ENCODE data around the gene NEB. TPM values are rescaled to one million over a fixed set of nuclear protein-coding genes. Genes with fewer than 3 reads are reported as not detected.
"Not testable (repeated sequence)": the region's sequence is repeated elsewhere in the genome, so short reads cannot be mapped to it uniquely, and the experiment has no call there.

Gene NEB
- total and polyA plus RNA-seq, 10 donors: 0.96 to 6.2 (median 2.4) TPM

GRCh38 chr2:151609705-151610104 is 124.6 kb downstream of the NEB start:
- intact Hi-C loops (cut with DNase I; ENCODE audit: low total_unique reads): no loop called here
- WGBS, 5 donors: 92 to 97% (median 96%) methylated on average over 4 of the region's 4 CpGs

GRCh38 chr2:151607459-151608424 is 126.5 kb downstream of the NEB start:
- H3K4me1 ChIP-seq; intact Hi-C loops (cut with DNase I; ENCODE audit: low total_unique reads); H3K4me3 ChIP-seq; H3K36me3 ChIP-seq; DNase-seq; H3K27me3 ChIP-seq (replicated peaks in 1 of 7); H3K27ac ChIP-seq; H3K9me3 ChIP-seq: not testable (repeated sequence)
- 100% methylated on average over 1 of the region's 6 CpGs; no CpG with 5 or more reads in 3 of the 5 donors for WGBS, 5 donors

More at GRCh38 chr2:151609705-151610104, 124.6 kb downstream of the NEB start:
- Histone ChIP-seq H3K4me3 (no peak overlapping the region), H3K27ac (no peak overlapping the region), H3K27me3 (replicated peaks in 1 of 7) (no peaks in the 10 kb centered on the region), H3K36me3 (no peaks in the 10 kb centered on the region), H3K9me3 (no peaks in the 10 kb centered on the region), H3K4me1 (no peaks in the 10 kb centered on the region)
- no peak for DNase-seq
- no peak for TF ChIP-seq POLR2A (IDR thresholded peaks at IDR 0.05)
- no peak for TF ChIP-seq POLR2AphosphoS5 (IDR thresholded peaks at IDR 0.05)
- no peak for TF ChIP-seq CTCF (IDR thresholded peaks at IDR 0.05 in 8 of 11, conservative IDR thresholded peaks at IDR 0.05 in 3 of 11)

GRCh38 chr2:151603530-151603929 is 130.7 kb downstream of the NEB start:
- H3K4me3 ChIP-seq; H3K36me3 ChIP-seq; H3K4me1 ChIP-seq; H3K27me3 ChIP-seq (replicated peaks in 1 of 7); intact Hi-C loops (cut with DNase I; ENCODE audit: low total_unique reads); DNase-seq; H3K9me3 ChIP-seq; H3K27ac ChIP-seq: not testable (repeated sequence)
- 71 to 100% (median 87%) methylated on average over 1 of the region's 2 CpGs; no CpG with 5 or more reads in 1 of the 5 donors for WGBS, 5 donors

- DNase-seq; H3K9me3 ChIP-seq; H3K36me3 ChIP-seq; H3K27me3 ChIP-seq (replicated peaks in 1 of 7); H3K4me1 ChIP-seq; H3K27ac ChIP-seq; H3K4me3 ChIP-seq; intact Hi-C loops (cut with DNase I; ENCODE audit: low total_unique reads): not testable (repeated sequence)
- WGBS, 5 donors: no CpG with 5 or more reads among the region's 5 CpGs
These were observed 131.9 kb downstream of the NEB start for GRCh38 chr2:151602402-151602801.

GRCh38 chr2:151601803-151602202 is 132.5 kb downstream of the NEB start:
- no CpG with 5 or more reads among the region's 4 CpGs for WGBS, 5 donors
- intact Hi-C loops (cut with DNase I; ENCODE audit: low total_unique reads): not testable (repeated sequence)

GRCh38 chr2:151596903-151597608 is 137.2 kb downstream of the NEB start:
- H3K27ac ChIP-seq; DNase-seq; H3K27me3 ChIP-seq (replicated peaks in 1 of 7); H3K4me1 ChIP-seq; H3K9me3 ChIP-seq; intact Hi-C loops (cut with DNase I; ENCODE audit: low total_unique reads); H3K36me3 ChIP-seq; H3K4me3 ChIP-seq: not testable (repeated sequence)
- no CpG with 5 or more reads among the region's 4 CpGs for WGBS, 5 donors

More at GRCh38 chr2:151601803-151602202, 132.5 kb downstream of the NEB start:
- H3K27ac ChIP-seq; H3K4me1 ChIP-seq; H3K36me3 ChIP-seq; DNase-seq; H3K4me3 ChIP-seq; H3K27me3 ChIP-seq (replicated peaks in 1 of 7); H3K9me3 ChIP-seq: not testable (repeated sequence)

- H3K4me1 ChIP-seq; H3K4me3 ChIP-seq; H3K36me3 ChIP-seq; intact Hi-C loops (cut with DNase I; ENCODE audit: low total_unique reads); H3K27me3 ChIP-seq (replicated peaks in 1 of 7); DNase-seq; H3K9me3 ChIP-seq; H3K27ac ChIP-seq: not testable (repeated sequence)
- WGBS, 5 donors: 82 to 95% (median 85%) methylated on average over 4 of the region's 4 CpGs
These were observed 142.4 kb downstream of the NEB start for GRCh38 chr2:151591908-151592255.

All from spleen (tissue), 11 donors.